ENCODE results near the gene MON1B. TPM values are rescaled to one million over a fixed set of nuclear protein-coding genes. Genes with fewer than 3 reads are reported as not detected.

Gene MON1B
- total and polyA plus RNA-seq, 9 of the 15 experiments (the other 6 are each of a cell fraction or from before 2014, with no cell fraction given) = 5.0 to 66.0 (median 12.6) TPM

GRCh38 chr16:77246150-77246549, 55.2 kb downstream of the MON1B start:
- BruUV-seq (replicated peaks) = no TSS peak
- H3K4me1 ChIP-seq (replicated peaks in 1 of 2; ENCODE audit: control insufficient read depth in 2 of 2, insufficient read depth in 2 of 2, low read length in 2 of 2) = no peaks in the 10 kb centered on the region
- intact Hi-C loops (cut with micrococcal nuclease) (no loop called here), in situ Hi-C loops (cut with MboI) (loop anchor here (25.0 kb wide), 1 partner anchor 716 kb away; no protein-coding TSS in a partner anchor)
- H3K4me2 ChIP-seq (ENCODE audit: insufficient read depth, low read length) = no peak overlapping the region
- ATAC-seq = no peak
- no peak overlapping the region for H3K4me3 ChIP-seq
- H2AFZ ChIP-seq (ENCODE audit: low read depth, low read length) = no peak overlapping the region
- H3K36me3 ChIP-seq (ENCODE audit: control insufficient read depth, insufficient read depth, low read length) = no peaks in the 10 kb centered on the region
- H3K9me3 ChIP-seq (replicated peaks; ENCODE audit: control insufficient read depth, insufficient read depth, low read depth, low read length) = no peaks in the 10 kb centered on the region
- ChIA-PET POLR2A (interaction anchor here (0.6 to 1.0 kb wide), 2 partner anchors 25 to 33 kb away, joined by 3 to 4 read pairs; no protein-coding TSS in a partner anchor), CTCF (ENCODE audit: low intra/inter-chr PET ratio) (no interaction called here)
- WGBS (ENCODE audit: insufficient coverage, low coverage, missing lambda C conversion rate) = 0% methylated on average over 2 of the region's 2 CpGs
- no peak overlapping the region for H3K9ac ChIP-seq (ENCODE audit: insufficient read depth in 1 of 2, low read depth in 2 of 2, low read length in 2 of 2)
- no peaks in the 10 kb centered on the region; a peak in 2 of 5 replicates for H3K27me3 ChIP-seq (ENCODE audit: control insufficient read depth in 2 of 2, insufficient read depth in 2 of 2, low read length in 2 of 2)
- no peak for FAIRE-seq
- no peaks in the 10 kb centered on the region for H3K79me2 ChIP-seq (ENCODE audit: control insufficient read depth, insufficient read depth, low read length)
- H3K9me1 ChIP-seq (ENCODE audit: control insufficient read depth, insufficient read depth, low read length) = no peaks in the 10 kb centered on the region
- no peaks in the 10 kb centered on the region for H4K20me1 ChIP-seq (replicated peaks; ENCODE audit: control insufficient read depth, insufficient read depth, low read length)
- H3K27ac ChIP-seq (ENCODE audit: extremely low read depth, low read depth, low read length) = no peak overlapping the region
- no peak for DNase-seq (ENCODE audit: extremely low read depth in 1 of 4, low spot score in 3 of 4)
- TF ChIP-seq ELK1 (CRISPR knock-in tag; IDR thresholded peaks at IDR 0.05) (no peak), NEUROD1 (IDR thresholded peaks at IDR 0.05; ENCODE audit: borderline replicate concordance, low read depth, low read length, partially characterized antibody) (no peak), ETV6 (IDR thresholded peaks at IDR 0.05; ENCODE audit: borderline replicate concordance in 1 of 2, low read depth in 2 of 2, low read length in 1 of 2) (no peak), ETV6 (CRISPR knock-in tag; IDR thresholded peaks at IDR 0.05; ENCODE audit: borderline replicate concordance) (no peak), KLF10 (CRISPR knock-in tag; IDR thresholded peaks at IDR 0.05) (no peak), ZBTB33 (CRISPR knock-in tag; IDR thresholded peaks at IDR 0.05) (no peak), NFATC3 (IDR thresholded peaks at IDR 0.05) (no peak), THAP7 (CRISPR knock-in tag; IDR thresholded peaks at IDR 0.05) (no peak), CAMTA2 (CRISPR knock-in tag; conservative IDR thresholded peaks at IDR 0.05) (no peak), ARID3A (IDR thresholded peaks at IDR 0.05; ENCODE audit: borderline replicate concordance, low read depth, low read length) (no peak), EGR1 (conservative IDR thresholded peaks at IDR 0.05) (no peak), LEF1 (IDR thresholded peaks at IDR 0.05) (no peak), SMARCA4 (IDR thresholded peaks at IDR 0.05) (no peak), NFE2L1 (tag; IDR thresholded peaks at IDR 0.05; ENCODE audit: borderline replicate concordance, low read depth) (no peak), TAF9B (IDR thresholded peaks at IDR 0.05; ENCODE audit: partially characterized antibody) (no peak), ATF6 (CRISPR knock-in tag; IDR thresholded peaks at IDR 0.05) (no peak)

Data from K562 (cell line).